Right renal cortex interstitium (tissue), 3 donors: ENCODE results near the gene C16orf90. TPM values are rescaled to one million over a fixed set of nuclear protein-coding genes. Genes with fewer than 3 reads are reported as not detected.
"Not testable (repeated sequence)": the region's sequence is repeated elsewhere in the genome, so short reads cannot be mapped to it uniquely, and the experiment has no call there.

ENCODE experiments used
- DNase-seq, 3 donors: peaks; one replicate each; pipeline ENCODE4 v3.0.0-alpha.2; 2013; ENCODE audit warnings: low read depth in 3 of 3, low spot score in 2 of 3
- polyA plus RNA-seq, 3 donors: library from polyadenylated mRNA; unstranded; fragments of 120-200 nt; gene quantifications; one replicate each; pipeline ENCODE4 v1.2.1, GENCODE V29; 2013; ENCODE audit not compliant: insufficient read length in 3 of 3

C16orf90 gene, protein sequence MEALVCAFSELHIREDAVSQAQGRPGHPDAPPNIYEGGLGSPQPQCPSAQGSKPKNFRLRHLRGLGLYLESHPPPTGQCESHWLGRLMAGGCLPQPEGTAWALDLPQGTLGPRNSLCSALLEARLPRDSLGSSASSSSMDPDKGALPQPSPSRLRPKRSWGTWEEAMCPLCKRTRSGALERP
- not detected for polyA plus RNA-seq

GRCh38 chr16:3495176-3495575 lies at the start of gene C16orf90:
Gene C16orf90 (minus strand): TSS chr16:3495489. CDS start chr16:3495421, 68 bp downstream.
- DNase-seq: no peak

- DNase-seq: no peak
These were observed 47.5 kb upstream of the C16orf90 start for GRCh38 chr16:3542601-3543373.

GRCh38 chr16:3541527-3542155 lies 46.4 kb upstream of the C16orf90 start:
- DNase-seq: no peak

DNA sequence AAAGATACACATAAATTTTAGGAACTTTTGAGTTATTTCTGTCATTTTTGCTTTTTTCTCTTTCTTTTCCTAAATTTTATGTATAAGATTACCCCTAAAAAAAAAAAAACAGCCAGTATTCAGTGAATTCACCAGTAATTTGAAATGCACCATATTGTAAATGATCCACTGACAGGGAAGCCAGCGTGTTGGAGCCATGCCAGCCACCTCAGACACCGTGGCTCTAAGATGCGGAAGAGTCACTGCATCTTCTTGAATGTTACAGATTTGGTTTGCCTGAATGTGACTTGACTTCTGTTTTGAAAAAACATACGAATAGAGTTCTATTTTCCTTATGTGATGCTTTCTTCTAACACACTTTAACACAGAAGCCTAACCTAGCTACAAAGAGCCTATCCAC lies 42.9 kb upstream of the C16orf90 start:
- no peak for DNase-seq

DNA sequence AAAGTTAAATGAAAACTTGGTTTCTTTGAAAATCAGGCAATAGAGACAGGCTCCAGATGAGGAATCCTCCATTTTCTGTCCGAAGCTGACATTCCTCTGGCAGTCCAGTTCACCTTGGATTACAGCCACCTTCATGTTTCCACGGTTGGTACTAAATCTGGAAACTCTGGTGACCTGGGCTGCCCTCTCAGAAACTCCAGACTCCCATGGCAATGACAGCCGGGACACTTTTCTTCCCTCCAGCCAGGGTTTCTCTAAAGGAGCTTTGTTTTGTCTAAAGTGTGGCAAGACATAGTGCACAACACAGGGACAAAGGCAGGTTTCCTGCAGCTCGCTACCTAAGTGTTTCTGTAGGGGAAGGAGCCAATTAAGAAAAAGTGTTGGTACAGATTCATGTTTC lies 41.6 kb upstream of the C16orf90 start:
- DNase-seq: no peak

- no peak for DNase-seq
These were observed 41.0 kb upstream of the C16orf90 start for GRCh38 chr16:3536271-3536731.

GRCh38 chr16:3534126-3534525 lies 38.8 kb upstream of the C16orf90 start:
- no peak for DNase-seq

DNA sequence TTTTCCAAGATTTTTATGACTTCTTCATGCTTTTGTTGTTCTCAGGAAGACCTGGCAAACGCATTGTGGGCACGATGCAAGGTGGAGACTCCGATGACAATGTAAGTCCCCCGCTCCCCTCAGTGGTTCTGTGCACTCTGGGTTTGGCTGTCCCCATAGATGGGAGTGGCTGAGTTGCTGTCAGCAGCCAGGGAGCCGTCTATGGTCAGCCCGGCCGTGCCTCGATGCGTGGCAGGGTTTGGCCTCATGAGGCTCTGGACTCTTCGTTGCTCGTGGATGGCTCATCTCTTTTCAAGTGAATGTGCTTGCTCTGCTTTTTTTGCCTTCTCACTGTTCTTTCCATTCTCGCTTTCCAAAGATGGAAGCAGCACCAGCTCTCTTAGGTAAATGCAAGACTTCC lies 37.5 kb upstream of the C16orf90 start:
- DNase-seq: no peak

DNA sequence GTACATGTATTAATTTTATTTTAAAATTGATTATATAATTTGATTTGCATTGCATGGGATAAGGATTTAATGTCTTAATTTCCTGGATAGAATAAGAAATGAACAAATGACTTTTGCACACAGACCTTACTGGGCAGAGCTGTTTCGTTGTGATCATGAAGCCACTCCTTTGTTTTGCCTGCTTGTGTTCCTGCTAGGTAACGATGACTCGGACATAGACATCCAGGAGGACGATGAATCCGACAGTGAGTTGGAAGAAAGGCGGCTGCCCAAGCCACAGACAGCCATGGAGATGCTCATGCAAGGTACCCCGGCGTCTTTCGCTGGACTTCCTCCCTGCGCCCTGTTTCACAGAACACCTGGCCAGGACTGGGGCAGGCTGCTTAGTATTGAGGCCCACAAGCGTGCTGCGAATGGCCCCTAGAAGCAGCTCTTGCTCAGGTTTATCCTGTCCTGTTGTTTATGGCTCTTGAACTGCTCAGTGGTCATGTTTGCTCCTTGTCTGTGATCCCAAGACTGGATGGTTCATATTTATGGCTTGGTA lies 35.2 kb upstream of the C16orf90 start:
- no peak for DNase-seq

DNA sequence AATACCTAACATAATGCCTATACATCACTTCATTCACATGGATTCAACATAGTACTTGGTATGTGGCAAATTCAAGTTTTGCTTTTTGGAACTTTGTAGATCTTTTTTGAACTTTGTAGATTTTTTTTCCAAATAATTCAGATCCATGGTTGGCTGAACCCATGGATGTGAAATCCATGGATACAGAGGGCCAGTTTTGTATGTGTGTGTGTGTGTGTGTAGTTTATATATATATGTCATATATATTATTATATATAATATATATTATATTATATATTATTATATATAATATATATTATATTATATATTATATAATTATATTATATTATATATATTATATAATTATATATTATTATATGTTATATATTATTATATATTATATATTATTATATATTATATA lies 33.9 kb upstream of the C16orf90 start:
- no peak for DNase-seq

- DNase-seq: no peak
These were observed 33.1 kb upstream of the C16orf90 start for GRCh38 chr16:3528406-3528805.

DNA sequence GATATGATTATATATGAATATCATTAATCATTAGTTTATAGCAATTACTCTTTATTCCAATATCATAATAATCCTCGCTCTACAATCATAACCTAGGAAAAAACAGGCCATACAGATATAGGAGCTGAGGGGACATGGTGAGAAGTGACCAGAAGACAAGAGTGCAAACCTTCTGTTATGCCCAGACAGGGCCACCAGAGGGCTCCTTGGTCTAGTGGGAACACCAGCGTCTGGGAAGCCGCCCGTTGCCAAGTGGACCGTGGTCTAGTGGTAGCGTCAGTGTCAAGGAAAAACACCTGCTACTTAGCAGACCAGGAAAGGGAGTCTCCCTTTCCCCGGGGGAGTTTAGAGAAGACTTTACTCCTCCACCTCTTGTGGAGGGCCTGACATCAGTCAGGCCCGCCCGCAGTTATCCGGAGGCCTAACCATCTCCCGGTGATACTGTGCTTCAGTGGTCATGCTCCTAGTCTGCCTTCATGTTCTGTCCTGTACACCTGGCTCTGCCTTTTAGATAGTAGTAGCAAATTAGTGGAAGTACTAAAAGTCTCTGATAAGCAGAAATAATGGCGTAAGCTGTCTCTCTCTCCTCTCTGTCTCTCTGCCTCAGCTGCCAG lies 32.0 kb upstream of the C16orf90 start:
- not testable (repeated sequence) for DNase-seq

- DNase-seq: no peak
These were observed 30.7 kb upstream of the C16orf90 start for GRCh38 chr16:3525951-3526350.

DNA sequence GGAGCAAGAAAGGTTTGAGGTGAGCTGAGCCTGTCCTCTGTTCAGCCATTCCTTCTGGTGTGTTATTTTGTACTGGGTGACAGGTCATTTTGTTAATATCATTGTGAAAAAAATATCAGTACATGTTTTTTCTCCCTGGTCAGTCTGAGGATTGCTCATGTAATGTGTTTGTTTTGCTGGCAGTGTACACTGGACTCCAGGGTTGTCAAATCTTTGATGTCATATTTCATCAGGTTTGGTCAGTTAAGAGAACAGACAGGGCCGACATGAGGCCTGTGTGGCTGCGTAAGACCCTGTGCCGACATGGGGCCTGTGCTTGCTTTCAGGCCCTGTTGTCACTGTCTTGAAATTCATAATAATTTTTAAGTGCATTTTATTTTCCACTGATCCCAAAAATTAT lies 28.0 kb upstream of the C16orf90 start:
- no peak for DNase-seq

DNA sequence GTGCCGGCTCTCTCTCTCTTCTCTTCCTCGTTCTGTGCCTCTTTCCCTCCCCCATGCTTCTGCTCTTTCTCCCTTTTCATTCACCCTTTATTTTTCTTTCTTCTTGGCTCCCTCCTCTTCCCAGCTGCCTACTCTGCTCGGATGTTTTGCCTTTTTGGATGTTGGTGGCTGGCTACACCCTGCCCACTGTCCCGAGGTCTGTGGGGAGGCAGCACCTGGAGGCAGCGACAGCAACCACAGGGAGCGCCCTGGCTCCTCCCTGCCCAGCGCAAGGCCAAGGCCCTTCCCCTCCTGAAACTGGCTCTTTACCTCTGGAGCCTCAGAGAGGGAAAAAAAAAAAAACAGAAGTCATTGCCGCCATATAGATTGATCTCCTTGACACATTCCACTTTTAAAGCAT lies 25.6 kb upstream of the C16orf90 start:
- DNase-seq: no peak

GRCh38 chr16:3520413-3520812 lies 25.1 kb upstream of the C16orf90 start:
- peak; percentile 56 to 72 (median 69) for DNase-seq

GRCh38 chr16:3519581-3519980 lies 24.3 kb upstream of the C16orf90 start:
- DNase-seq: no peak

DNA sequence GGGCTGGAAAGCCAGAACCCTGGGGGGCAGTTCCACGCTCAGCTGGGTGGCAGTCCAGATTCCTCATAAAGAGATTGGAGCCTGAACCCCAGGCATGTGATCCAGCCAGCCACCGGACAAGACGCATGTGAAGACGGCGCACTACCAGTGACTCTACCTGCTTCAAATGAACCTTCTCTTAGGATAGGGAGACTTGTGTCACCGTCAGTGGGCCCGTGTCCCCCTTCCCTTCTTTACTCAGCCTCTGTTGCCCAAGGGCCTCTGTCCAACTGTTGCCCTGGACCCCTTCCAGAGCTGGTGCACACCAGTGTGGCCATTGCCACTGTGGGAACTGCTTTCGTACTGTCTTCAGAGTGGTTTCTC lies 23.7 kb upstream of the C16orf90 start:
- no peak for DNase-seq

GRCh38 chr16:3518292-3518985 lies 23.1 kb upstream of the C16orf90 start:
- no peak for DNase-seq

GRCh38 chr16:3515897-3516296 lies 20.6 kb upstream of the C16orf90 start:
- DNase-seq: no peak

DNA sequence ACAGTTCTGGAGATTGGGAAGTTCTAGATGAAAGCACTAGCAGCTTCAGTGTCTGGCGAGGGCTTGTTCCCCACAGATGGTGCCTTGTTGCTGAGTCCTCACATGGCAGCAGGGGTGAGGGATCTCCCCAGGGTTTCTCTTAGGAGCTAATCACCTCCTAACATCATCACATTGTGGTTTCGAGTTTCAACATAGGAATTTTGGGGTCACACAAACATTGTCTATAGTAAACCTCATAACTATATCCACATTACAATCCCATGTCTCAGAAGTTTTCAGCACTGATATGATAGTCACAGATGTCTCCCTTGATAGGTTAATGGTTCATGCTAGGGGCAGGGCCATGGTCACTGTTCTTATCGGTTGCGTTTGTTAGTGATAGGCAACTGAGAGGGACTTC lies 19.3 kb upstream of the C16orf90 start:
- DNase-seq: no peak
